Endothelial cell (in vitro differentiated cells): ENCODE results near the gene AKR1B15. TPM values are rescaled to one million over a fixed set of nuclear protein-coding genes. Genes with fewer than 3 reads are reported as not detected.
"Not testable (repeated sequence)": the region's sequence is repeated elsewhere in the genome, so short reads cannot be mapped to it uniquely, and the experiment has no call there.

ENCODE experiments used
- DNase-seq: peaks from one replicate; pipeline ENCODE4 v3.0.0; 2021; ENCODE audit warnings: low spot score
- H3K27ac Mint-ChIP-seq: one replicate; pipeline ENCODE4 v1.8.0; 2021; ENCODE audit warnings: mixed read lengths, inconsistent platforms; ENCODE audit not compliant: unreplicated experiment
- H3K27me3 Mint-ChIP-seq: one replicate; pipeline ENCODE4 v1.8.0; 2021; ENCODE audit warnings: mild to moderate bottlenecking, moderate library complexity, mixed read lengths, inconsistent platforms; ENCODE audit not compliant: unreplicated experiment
- H3K36me3 Mint-ChIP-seq: one replicate; pipeline ENCODE4 v1.8.0; 2021; ENCODE audit warnings: mild to moderate bottlenecking, low read depth, mixed read lengths, inconsistent platforms; ENCODE audit not compliant: unreplicated experiment
- H3K4me1 Mint-ChIP-seq: one replicate; pipeline ENCODE4 v1.8.0; 2021; ENCODE audit warnings: mild to moderate bottlenecking, mixed read lengths, inconsistent platforms; ENCODE audit not compliant: unreplicated experiment
- H3K4me3 Mint-ChIP-seq: one replicate; pipeline ENCODE4 v1.8.0; 2021; ENCODE audit warnings: mild to moderate bottlenecking, mixed read lengths, inconsistent platforms; ENCODE audit not compliant: unreplicated experiment
- H3K9me3 Mint-ChIP-seq: one replicate; pipeline ENCODE4 v1.8.0; 2021; ENCODE audit warnings: mixed read lengths, inconsistent platforms; ENCODE audit not compliant: unreplicated experiment
- CTCF ChIP-seq: fragments of 200-600 bp; sonication (generic); IDR thresholded peaks from one replicate; pipeline ENCODE4 v1.5.0; 2021; ENCODE audit warnings: antibody characterized with exemption; ENCODE audit not compliant: unreplicated experiment
- total RNA-seq: library from RNA; stranded (reverse); fragmentation: NEBNext Ultra II Directional; extraction: Animal tissue kit (Norgen Biotek cat#: 25700); gene quantifications from one replicate; pipeline ENCODE4 v1.2.1, GENCODE V29; 2021; ENCODE audit not compliant: unreplicated experiment

AKR1B15 gene
- total RNA-seq, 1 donor from 2014 or later = not detected

- Mint-ChIP-seq H3K27me3 (no peaks in the 10 kb centered on the region), H3K36me3 (no peaks in the 10 kb centered on the region), H3K9me3 (no peaks in the 10 kb centered on the region), H3K27ac (no peak overlapping the region), H3K4me3 (no peak overlapping the region), H3K4me1 (peaks cover 13% of the 10 kb centered on the region)
- no peak for TF ChIP-seq CTCF
- DNase-seq = no peak
These were observed 9.5 kb downstream of the AKR1B15 start for GRCh38 chr7:134558370-134558769.

- not testable (repeated sequence) for H3K4me3 Mint-ChIP-seq, H3K9me3 Mint-ChIP-seq, DNase-seq, H3K4me1 Mint-ChIP-seq, H3K36me3 Mint-ChIP-seq, H3K27ac Mint-ChIP-seq, H3K27me3 Mint-ChIP-seq
These were observed 12.7 kb downstream of the AKR1B15 start for GRCh38 chr7:134561616-134562015.

- DNase-seq = no peak
These were observed 13.2 kb downstream of the AKR1B15 start for GRCh38 chr7:134562136-134562535.

GRCh38 chr7:134563398-134563749, 14.5 kb downstream of the AKR1B15 start:
- DNase-seq, H3K9me3 Mint-ChIP-seq, H3K4me1 Mint-ChIP-seq, H3K27me3 Mint-ChIP-seq, H3K27ac Mint-ChIP-seq, H3K4me3 Mint-ChIP-seq, H3K36me3 Mint-ChIP-seq: not testable (repeated sequence)

More at GRCh38 chr7:134562136-134562535, 13.2 kb downstream of the AKR1B15 start:
- H3K4me3 Mint-ChIP-seq = no peak overlapping the region
- no peaks in the 10 kb centered on the region for H3K27me3 Mint-ChIP-seq
- no peak overlapping the region for H3K27ac Mint-ChIP-seq
- peaks cover 10% of the 10 kb centered on the region for H3K36me3 Mint-ChIP-seq
- TF ChIP-seq CTCF = no peak
- H3K9me3 Mint-ChIP-seq = peaks cover 4% of the 10 kb centered on the region
- H3K4me1 Mint-ChIP-seq = no peaks in the 10 kb centered on the region

- Mint-ChIP-seq H3K4me1 (no peaks in the 10 kb centered on the region), H3K4me3 (no peak overlapping the region), H3K27me3 (no peaks in the 10 kb centered on the region), H3K36me3 (peaks cover 10% of the 10 kb centered on the region), H3K9me3 (peaks cover 4% of the 10 kb centered on the region), H3K27ac (no peak overlapping the region)
- TF ChIP-seq CTCF = no peak
- no peak for DNase-seq
These were observed 16.8 kb downstream of the AKR1B15 start for GRCh38 chr7:134565643-134566136.

GRCh38 chr7:134567368-134567767, 18.5 kb downstream of the AKR1B15 start:
- Mint-ChIP-seq H3K36me3 (peaks cover 10% of the 10 kb centered on the region), H3K9me3 (peaks cover 4% of the 10 kb centered on the region), H3K27ac (no peak overlapping the region), H3K4me3 (no peak overlapping the region), H3K27me3 (no peaks in the 10 kb centered on the region), H3K4me1 (no peaks in the 10 kb centered on the region)
- no peak for DNase-seq
- no peak for TF ChIP-seq CTCF

- not testable (repeated sequence) for H3K27me3 Mint-ChIP-seq, H3K27ac Mint-ChIP-seq, H3K36me3 Mint-ChIP-seq, H3K9me3 Mint-ChIP-seq, DNase-seq, H3K4me3 Mint-ChIP-seq, H3K4me1 Mint-ChIP-seq
These were observed 21.1 kb downstream of the AKR1B15 start for GRCh38 chr7:134569962-134570361.
